D341Med (cell line): Measurements from ENCODE around the gene PDE3A.
"Not testable (repeated sequence)": the region's sequence is repeated elsewhere in the genome, so short reads cannot be mapped to it uniquely, and the experiment has no call there.

Experiments used
- DNase-seq: peaks from one replicate; pipeline ENCODE4 v3.0.0; 2012; ENCODE audit warnings: low spot score

The PDE3A gene

GRCh38 chr12:20374795-20375194 is 6.5 kb downstream of the PDE3A start:
- DNase-seq = no peak

DNA sequence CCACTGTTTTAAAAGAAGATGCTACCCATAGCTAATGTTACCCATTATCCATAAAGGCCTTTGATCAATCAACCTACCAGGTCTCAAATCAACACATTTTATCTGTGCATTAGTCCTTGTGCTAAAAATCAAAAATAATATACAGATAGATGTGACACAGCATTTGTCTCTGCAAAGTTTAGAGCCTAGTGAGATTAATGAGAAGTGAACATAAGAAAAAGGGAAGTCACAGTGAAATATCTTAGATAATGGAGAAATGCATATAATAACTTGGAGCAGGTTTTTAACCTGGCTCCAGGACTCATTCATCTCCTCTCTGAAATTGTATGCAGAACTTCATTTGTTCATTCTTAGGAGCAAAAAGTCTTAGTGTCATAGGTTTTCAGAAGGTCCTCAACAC is 7.2 kb downstream of the PDE3A start:
- DNase-seq = no peak

DNA sequence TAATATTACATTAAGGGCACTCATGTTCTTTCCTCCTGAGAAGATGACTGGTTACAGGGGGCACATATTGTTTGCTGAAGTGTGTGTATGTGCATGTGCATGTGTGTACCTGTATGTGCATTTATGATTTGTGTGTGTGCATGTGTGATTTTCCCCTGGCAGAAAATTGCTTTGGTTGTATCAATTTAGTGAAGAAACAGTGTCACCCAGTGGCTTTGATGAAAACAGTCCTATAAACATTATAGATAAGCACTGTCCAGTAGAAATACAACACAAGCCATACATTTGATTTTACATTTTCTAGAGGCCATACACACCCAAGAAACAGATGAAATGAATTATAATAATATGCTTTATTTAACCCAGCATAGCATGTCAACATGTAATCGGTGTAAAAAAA is 8.6 kb downstream of the PDE3A start:
- DNase-seq = peak; percentile 24

DNA sequence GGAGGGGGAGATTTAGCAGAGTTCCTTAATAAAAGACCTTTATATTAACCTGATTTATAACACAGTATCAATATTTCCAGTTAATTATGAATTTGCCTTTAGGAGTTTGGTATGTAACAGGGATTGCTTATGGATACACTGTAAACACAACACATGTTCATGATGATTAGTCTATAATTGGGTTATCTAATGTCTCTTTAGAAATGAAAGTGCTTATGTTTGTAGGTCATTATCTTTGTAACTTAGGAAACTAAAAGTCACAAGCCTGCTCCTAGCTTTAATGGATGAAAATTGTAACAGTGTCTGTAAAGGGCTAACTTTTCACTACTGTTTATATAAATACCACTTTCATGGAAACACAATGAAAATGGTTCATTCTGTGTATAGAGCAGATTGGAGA is 9.4 kb downstream of the PDE3A start:
- no peak for DNase-seq

GRCh38 chr12:20382117-20382516 is 13.8 kb downstream of the PDE3A start:
- DNase-seq = no peak

DNA sequence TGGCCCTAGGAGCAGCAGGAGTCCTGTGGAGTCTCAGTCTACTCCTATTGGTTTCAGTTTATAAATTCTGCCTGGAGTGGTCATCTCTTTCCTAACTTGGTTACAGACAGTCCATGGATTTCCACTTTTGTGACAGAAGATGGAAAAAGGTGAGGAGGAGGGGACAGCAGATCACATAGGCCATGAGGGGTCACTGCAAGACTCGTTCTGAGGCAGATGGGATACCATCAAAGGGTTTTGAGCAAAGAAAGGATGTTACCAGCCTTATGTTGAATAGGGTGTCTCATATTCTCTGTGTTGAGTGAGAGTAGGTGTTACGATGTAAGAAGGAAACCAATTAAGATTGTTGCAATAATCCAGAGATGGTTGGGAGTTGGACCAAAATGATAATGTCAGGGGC is 15.3 kb downstream of the PDE3A start:
- no peak for DNase-seq

- DNase-seq = not testable (repeated sequence)
Measured at GRCh38 chr12:20384836-20385235, 16.5 kb downstream of the PDE3A start.

DNA sequence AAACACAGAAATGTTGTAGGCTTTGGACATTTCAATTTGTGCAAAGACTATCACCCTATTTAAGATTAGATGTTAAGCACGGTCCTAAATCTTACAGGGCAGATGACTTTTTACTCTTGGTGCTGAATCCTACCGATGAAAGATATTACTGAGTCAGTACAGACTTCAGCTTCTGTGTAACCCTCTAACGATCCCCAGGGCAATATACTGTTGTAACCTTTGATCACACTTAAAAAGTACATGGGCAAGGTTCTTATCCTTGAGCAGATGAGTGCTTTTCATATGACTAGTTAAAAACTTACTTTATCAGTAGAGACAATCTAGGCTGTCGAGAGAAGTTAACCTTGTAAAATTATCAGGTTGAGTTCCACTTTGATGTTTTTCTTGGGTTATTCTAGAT is 22.5 kb downstream of the PDE3A start:
- DNase-seq = no peak

GRCh38 chr12:20392339-20392738 is 24.0 kb downstream of the PDE3A start:
- no peak for DNase-seq

DNA sequence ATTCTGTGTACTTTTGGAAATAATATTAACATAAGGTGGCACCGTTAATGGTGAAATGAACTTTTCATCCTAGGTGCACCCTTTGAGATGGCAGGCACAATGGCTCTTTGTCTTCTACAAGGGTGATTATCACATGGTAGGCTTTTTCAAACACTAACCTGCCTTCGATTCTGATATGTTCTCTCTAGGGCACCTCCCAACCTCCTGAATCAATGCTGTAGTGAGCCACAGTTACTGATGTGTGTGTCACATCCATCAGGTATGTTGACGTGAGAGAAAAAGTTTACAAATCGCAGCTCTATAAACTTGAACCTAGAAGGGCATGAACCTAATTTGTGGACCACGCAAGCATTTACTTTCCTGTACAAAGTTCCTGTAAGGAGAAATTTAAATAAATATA is 25.4 kb downstream of the PDE3A start:
- DNase-seq = no peak

GRCh38 chr12:20395791-20396550 is 27.6 kb downstream of the PDE3A start:
- no peak for DNase-seq

DNA sequence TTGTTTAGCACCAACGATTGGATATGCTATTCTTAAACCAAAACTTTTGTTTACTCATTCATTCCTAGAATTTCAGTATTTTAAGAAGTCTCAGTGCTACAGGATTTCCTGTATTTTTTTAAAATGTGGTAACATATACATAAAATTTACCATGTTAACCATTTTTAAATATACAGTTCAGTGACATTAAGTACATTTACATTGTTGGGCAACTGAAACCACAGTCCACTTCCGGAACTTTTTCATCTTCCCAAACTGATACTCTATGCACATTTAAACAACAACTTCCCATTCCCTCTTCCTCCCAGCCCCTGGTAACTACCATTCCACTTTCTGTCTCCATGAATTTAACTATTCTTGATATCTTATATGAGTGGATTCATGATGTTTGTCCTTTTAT is 30.3 kb downstream of the PDE3A start:
- no peak for DNase-seq

DNA sequence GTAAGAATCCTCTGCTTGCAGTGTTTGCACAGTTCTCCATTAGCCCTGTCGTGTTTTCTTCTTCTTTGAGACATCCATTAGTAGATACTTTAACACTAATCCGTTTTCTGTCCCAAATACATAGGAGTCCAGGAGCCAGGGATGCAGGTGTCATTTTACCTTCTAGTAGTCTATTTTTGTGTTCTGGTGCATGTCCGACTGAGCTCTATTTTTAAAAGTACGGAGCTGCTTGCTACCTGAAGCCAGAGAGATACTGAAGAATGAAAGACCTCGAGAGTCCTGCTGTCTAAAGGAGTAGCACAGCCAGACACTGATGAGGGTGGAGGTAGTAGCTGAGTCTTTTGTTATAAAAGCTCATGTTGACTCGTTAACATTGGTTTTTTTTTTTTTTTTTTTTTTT is 31.7 kb downstream of the PDE3A start:
- no peak for DNase-seq

DNA sequence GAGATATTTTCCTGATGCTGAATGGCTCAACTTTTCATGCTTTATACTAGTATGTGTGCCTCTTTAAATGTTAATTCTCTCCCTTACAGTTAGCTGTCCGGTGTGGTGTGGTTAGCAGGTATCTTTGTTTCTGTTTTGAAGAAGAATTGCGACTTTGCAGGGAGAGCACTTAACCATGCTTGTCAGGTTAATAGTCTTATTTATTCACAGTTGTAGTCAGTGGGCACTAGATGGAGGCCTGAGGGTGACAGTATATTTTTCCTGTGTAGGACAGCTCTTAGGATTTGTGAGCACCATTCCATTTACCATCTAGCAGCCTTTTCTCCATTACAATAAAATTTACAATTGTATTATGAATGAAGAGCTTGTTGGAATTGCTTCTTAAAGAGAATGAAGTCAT is 34.9 kb downstream of the PDE3A start:
- no peak for DNase-seq

GRCh38 chr12:20404576-20405346 is 36.4 kb downstream of the PDE3A start:
- DNase-seq = no peak

GRCh38 chr12:20409607-20410377 is 41.5 kb downstream of the PDE3A start:
- DNase-seq = no peak

- no peak for DNase-seq
Measured at GRCh38 chr12:20410734-20411133, 42.4 kb downstream of the PDE3A start.

- no peak for DNase-seq
Measured at GRCh38 chr12:20411345-20411744, 43.0 kb downstream of the PDE3A start.

DNA sequence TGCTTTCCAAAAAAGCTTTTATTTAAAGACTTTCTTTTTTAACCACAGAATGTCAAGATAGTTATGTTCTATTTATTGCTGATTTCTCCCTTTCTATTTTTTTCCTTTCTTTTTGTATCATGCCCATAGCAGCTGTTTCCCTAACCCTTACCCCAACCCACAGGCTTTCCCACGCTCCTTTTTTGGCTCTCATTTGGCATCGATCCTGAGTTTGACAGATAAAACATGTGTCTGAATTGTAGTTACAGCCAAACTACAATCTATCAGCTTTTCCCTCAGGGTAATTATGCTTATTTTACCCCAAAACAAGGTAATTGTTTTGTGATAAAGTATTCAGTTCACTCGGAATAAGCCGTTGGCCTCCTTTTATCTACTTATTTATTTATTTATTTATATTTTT is 46.7 kb downstream of the PDE3A start:
- no peak for DNase-seq

GRCh38 chr12:20415641-20416040 is 47.3 kb downstream of the PDE3A start:
- no peak for DNase-seq

GRCh38 chr12:20420557-20420956 is 52.2 kb downstream of the PDE3A start:
- DNase-seq = no peak

DNA sequence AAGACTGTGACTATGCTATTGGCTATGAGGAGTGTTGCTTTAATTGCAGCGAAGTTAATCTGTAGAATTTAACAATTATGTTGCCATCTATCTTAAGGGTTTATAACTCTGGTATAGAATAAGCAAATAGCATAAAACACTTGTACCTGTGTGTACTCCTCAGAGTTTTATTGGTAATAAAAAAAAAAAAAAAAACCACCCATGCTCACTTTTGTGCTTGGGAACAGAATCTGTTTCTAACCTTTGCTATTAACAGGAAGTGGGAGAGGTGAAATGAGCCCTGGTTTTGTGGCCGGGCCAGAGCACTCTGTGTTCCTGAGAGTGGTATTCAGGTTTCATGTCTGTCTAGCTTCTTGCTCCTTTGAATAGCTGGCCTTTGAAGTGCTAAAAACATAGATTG is 53.1 kb downstream of the PDE3A start:
- no peak for DNase-seq

GRCh38 chr12:20423557-20423956 is 55.2 kb downstream of the PDE3A start:
- no peak for DNase-seq
